T47D (cell line): ENCODE measurements around the gene HHIPL1.
A peak's percentile ranks its signal among the peaks of the same experiment; 100 is the strongest.

Experiments
- DNase-seq, 2 experiments: peaks; one replicate each; pipeline versions ENCODE4 v3.0.0 to v3.0.0-alpha.2; 2011 to 2012; ENCODE audit warnings: low read depth in 1 of 2, low spot score in 1 of 2
- JUND ChIP-seq: IDR thresholded peaks from 2 replicates; pipeline ENCODE4 v1.6.1; 2012; ENCODE audit warnings: low read depth
- in situ Hi-C: cut with HindIII; loops from 2 replicates; pipeline ENCODE4 v1.10.0; 2016; ENCODE audit warnings: low sequenced_read_pairs, low pct_unique_long_range_greater_than_20kb

HHIPL1 gene

GRCh38 chr14:99679543-99679942, 34.6 kb downstream of the HHIPL1 start:
- no peak for DNase-seq
- in situ Hi-C loops, result no loop called here
- TF ChIP-seq JUND, result no peak

GRCh38 chr14:99679996-99680395, 35.1 kb downstream of the HHIPL1 start:
- in situ Hi-C loops, result no loop called here
- no peak for DNase-seq
- no peak for TF ChIP-seq JUND

- no peak for DNase-seq
- no peak for TF ChIP-seq JUND
- in situ Hi-C loops, result no loop called here
These were observed 36.3 kb downstream of the HHIPL1 start for GRCh38 chr14:99681101-99681831.

GRCh38 chr14:99681832-99682148, 36.9 kb downstream of the HHIPL1 start:
- DNase-seq, result peak in 1 of 2 experiments; percentile 27
- in situ Hi-C loops, result no loop called here
- no peak for TF ChIP-seq JUND

GRCh38 chr14:99682809-99683618, 38.1 kb downstream of the HHIPL1 start:
- in situ Hi-C loops, result no loop called here
- peak; percentile 83 to 92 for DNase-seq
- TF ChIP-seq JUND, result no peak

GRCh38 chr14:99683619-99684409, 38.9 kb downstream of the HHIPL1 start, which contains the start of gene CYP46A1:
Gene CYP46A1 (plus strand): TSS chr14:99684298. CDS start chr14:99684418, 120 bp downstream.
- no peak for TF ChIP-seq JUND
- in situ Hi-C loops, result no loop called here
- DNase-seq, result peak; percentile 99 to 100

GRCh38 chr14:99684410-99684934, 39.5 kb downstream of the HHIPL1 start:
- no peak for DNase-seq
- in situ Hi-C loops, result no loop called here
- no peak for TF ChIP-seq JUND

- no peak for DNase-seq
- in situ Hi-C loops, result no loop called here
- no peak for TF ChIP-seq JUND
These were observed 40.2 kb downstream of the HHIPL1 start for GRCh38 chr14:99685151-99685591.

GRCh38 chr14:99685596-99685995, 40.7 kb downstream of the HHIPL1 start:
- DNase-seq, result no peak

GRCh38 chr14:99686557-99687283, 41.8 kb downstream of the HHIPL1 start:
- no peak for TF ChIP-seq JUND
- in situ Hi-C loops, result no loop called here
- no peak for DNase-seq

More at GRCh38 chr14:99685596-99685995, 40.7 kb downstream of the HHIPL1 start:
- in situ Hi-C loops, result no loop called here
- TF ChIP-seq JUND, result no peak

GRCh38 chr14:99687284-99688209, 42.6 kb downstream of the HHIPL1 start:
- peak in 1 of 2 experiments; percentile 43 for DNase-seq
- in situ Hi-C loops, result no loop called here
- TF ChIP-seq JUND, result no peak
